GM23338 (cell line): ENCODE measurements around the gene APOL4. TPM values are rescaled to one million over a fixed set of nuclear protein-coding genes. Genes with fewer than 3 reads are reported as not detected.

Experiments
- ATAC-seq: fragments of 200-7000 bp; cut with Tn5 transposase; 3 replicates; pipeline ENCODE4 v1.9.1; 2020
- DNase-seq: peaks from one replicate; pipeline ENCODE4 v3.0.0-alpha.2; 2015; ENCODE audit warnings: low spot score
- H2AFZ ChIP-seq: fragments of 200-600 bp; sonication (generic); 2 replicates; pipeline ENCODE4 v1.8.0; 2016; ENCODE audit warnings: antibody characterized with exemption, mild to moderate bottlenecking, moderate library complexity
- H3F3A ChIP-seq: fragments of 200-600 bp; sonication (generic); replicated peaks from 2 replicates; pipeline ENCODE4 v1.8.0; 2017; ENCODE audit warnings: antibody characterized with exemption, mixed run types, low read depth
- H3K27ac ChIP-seq: fragments of 200-600 bp; sonication (generic); 2 replicates; pipeline ENCODE4 v1.6.1; 2016; ENCODE audit warnings: low read depth
- H3K27me3 ChIP-seq: fragments of 200-600 bp; sonication (generic); 2 replicates; pipeline ENCODE4 v1.8.0; 2016; ENCODE audit warnings: mild to moderate bottlenecking, mixed run types, moderate library complexity; ENCODE audit not compliant: insufficient read depth
- H3K36me3 ChIP-seq: fragments of 200-600 bp; sonication (generic); 2 replicates; pipeline ENCODE4 v1.8.0; 2016; ENCODE audit warnings: mild to moderate bottlenecking; ENCODE audit not compliant: insufficient read depth
- H3K4me1 ChIP-seq: fragments of 200-600 bp; sonication (generic); 2 replicates; pipeline ENCODE4 v1.8.0; 2016; ENCODE audit warnings: mild to moderate bottlenecking, moderate library complexity; ENCODE audit not compliant: insufficient read depth
- H3K4me2 ChIP-seq: fragments of 200-600 bp; sonication (generic); 2 replicates; pipeline ENCODE4 v1.7.1; 2017; ENCODE audit warnings: mixed run types
- H3K4me3 ChIP-seq: fragments of 200-600 bp; sonication (generic); 2 replicates; pipeline ENCODE4 v1.6.1; 2016; ENCODE audit warnings: mixed run types
- H3K79me2 ChIP-seq: fragments of 200-600 bp; sonication (generic); replicated peaks from 2 replicates; pipeline ENCODE4 v1.8.0; 2017; ENCODE audit warnings: mild to moderate bottlenecking; ENCODE audit not compliant: insufficient read depth
- H3K9me2 ChIP-seq: fragments of 200-600 bp; sonication (generic); 2 replicates; pipeline ENCODE4 v1.8.0; 2017; ENCODE audit not compliant: insufficient read depth
- H4K20me1 ChIP-seq: fragments of 200-600 bp; sonication (generic); replicated peaks from 2 replicates; pipeline ENCODE4 v1.8.0; 2017; ENCODE audit warnings: mild to moderate bottlenecking; ENCODE audit not compliant: insufficient read depth
- H3K27ac Mint-ChIP-seq: 2 replicates; pipeline ENCODE4 v1.8.0; 2020; ENCODE audit warnings: inconsistent platforms, mild to moderate bottlenecking, moderate library complexity, mixed read lengths
- H3K27me3 Mint-ChIP-seq: 3 replicates; pipeline ENCODE4 v1.8.0; 2022; ENCODE audit warnings: low read depth, mild to moderate bottlenecking, moderate library complexity, mixed read lengths, inconsistent platforms; ENCODE audit not compliant: insufficient read depth, poor library complexity
- H3K36me3 Mint-ChIP-seq: 3 replicates; pipeline ENCODE4 v1.8.0; 2021; ENCODE audit warnings: low read depth, mild to moderate bottlenecking, inconsistent platforms, moderate library complexity, mixed read lengths
- H3K4me1 Mint-ChIP-seq: 3 replicates; pipeline ENCODE4 v1.8.0; 2020; ENCODE audit warnings: mild to moderate bottlenecking, inconsistent platforms, mixed read lengths
- H3K4me3 Mint-ChIP-seq: 3 replicates; pipeline ENCODE4 v1.8.0; 2021; ENCODE audit warnings: moderate library complexity, mild to moderate bottlenecking, inconsistent platforms, mixed read lengths
- H3K9me3 Mint-ChIP-seq: 3 replicates; pipeline ENCODE4 v1.8.0; 2020; ENCODE audit warnings: moderate library complexity, mild to moderate bottlenecking, inconsistent platforms, mixed read lengths
- CREB1 ChIP-seq: fragments of 250-450 bp; sonication (Bioruptor Pico); IDR thresholded peaks from 2 replicates; pipeline ENCODE4 v1.5.0; 2020; ENCODE audit warnings: low read depth, mild to moderate bottlenecking, moderate library complexity
- EZH2 ChIP-seq: fragments of 200-600 bp; sonication (generic); IDR thresholded peaks from one replicate; pipeline ENCODE4 v1.8.0; 2017; ENCODE audit warnings: antibody characterized with exemption, mild to moderate bottlenecking, low read depth; ENCODE audit not compliant: unreplicated experiment
- EZH2phosphoT487 ChIP-seq: fragments of 200-600 bp; sonication (generic); IDR thresholded peaks from one replicate; pipeline ENCODE4 v1.8.1; 2018; ENCODE audit warnings: antibody characterized with exemption; ENCODE audit not compliant: unreplicated experiment
- JUNB ChIP-seq: IDR thresholded peaks from one replicate; pipeline ENCODE4 v1.6.1; 2016; ENCODE audit warnings: antibody characterized with exemption; ENCODE audit not compliant: unreplicated experiment
- NANOG ChIP-seq: IDR thresholded peaks from 2 replicates; pipeline ENCODE4 v1.6.1; 2016; ENCODE audit warnings: antibody characterized with exemption, borderline replicate concordance
- POLR2AphosphoS5 ChIP-seq: IDR thresholded peaks from 2 replicates; pipeline ENCODE4 v1.6.1; 2016; ENCODE audit warnings: antibody characterized with exemption, low read depth
- STAT1 ChIP-seq: IDR thresholded peaks from one replicate; pipeline ENCODE4 v1.6.1; 2016; ENCODE audit warnings: antibody characterized with exemption; ENCODE audit not compliant: unreplicated experiment
- ZNF114 ChIP-seq: fragments of 250-450 bp; sonication (Bioruptor Pico); IDR thresholded peaks from 2 replicates; pipeline ENCODE4 v1.5.0; 2020; ENCODE audit warnings: mild to moderate bottlenecking, moderate library complexity
- ZNF331 ChIP-seq: fragments of 250-450 bp; sonication (Bioruptor Pico); IDR thresholded peaks from 2 replicates; pipeline ENCODE4 v1.5.0; 2020; ENCODE audit warnings: low read depth, mild to moderate bottlenecking, moderate library complexity
- polyA plus RNA-seq: library from polyadenylated mRNA; unstranded; fragments of >200 nt; fragmentation: Nextera tagmentation; extraction: Ambion mirVana; gene quantifications from 2 replicates; pipeline ENCODE4 v1.2.1, GENCODE V29; 2016
- total RNA-seq: library from RNA; depleted of rRNA; stranded (reverse); fragments of >200 nt; shearing (Covaris generic); gene quantifications from 2 replicates; pipeline ENCODE4 v1.2.3, GENCODE V29; 2014
- TF ChIP-seq, protein P1 (sequence below): IDR thresholded peaks from one replicate; pipeline ENCODE4 v1.6.1; 2018; ENCODE audit warnings: antibody characterized with exemption; ENCODE audit not compliant: unreplicated experiment
- TF ChIP-seq, protein P2 (sequence below), 2 experiments: fragments of 200-600 bp in 1 of 2; sonication (generic) in 1 of 2; conservative IDR thresholded peaks; 2 replicates each; pipeline versions ENCODE4 v1.5.1 to v1.6.1; 2016 to 2017; ENCODE audit warnings: antibody characterized with exemption in 2 of 2, low read depth in 2 of 2, mild to moderate bottlenecking in 2 of 2, moderate library complexity in 1 of 2
- TF ChIP-seq, protein P3 (sequence below): fragments of 250-450 bp; sonication (Bioruptor Pico); IDR thresholded peaks from 2 replicates; pipeline ENCODE4 v1.5.0; 2020; ENCODE audit warnings: mild to moderate bottlenecking, moderate library complexity
- TF ChIP-seq, protein P4 (sequence below): IDR thresholded peaks from 2 replicates; pipeline ENCODE4 v1.6.1; 2016; ENCODE audit warnings: antibody characterized with exemption

The APOL4 gene
- total and polyA plus RNA-seq, 2 experiments from 2014 or later: not detected

DNA sequence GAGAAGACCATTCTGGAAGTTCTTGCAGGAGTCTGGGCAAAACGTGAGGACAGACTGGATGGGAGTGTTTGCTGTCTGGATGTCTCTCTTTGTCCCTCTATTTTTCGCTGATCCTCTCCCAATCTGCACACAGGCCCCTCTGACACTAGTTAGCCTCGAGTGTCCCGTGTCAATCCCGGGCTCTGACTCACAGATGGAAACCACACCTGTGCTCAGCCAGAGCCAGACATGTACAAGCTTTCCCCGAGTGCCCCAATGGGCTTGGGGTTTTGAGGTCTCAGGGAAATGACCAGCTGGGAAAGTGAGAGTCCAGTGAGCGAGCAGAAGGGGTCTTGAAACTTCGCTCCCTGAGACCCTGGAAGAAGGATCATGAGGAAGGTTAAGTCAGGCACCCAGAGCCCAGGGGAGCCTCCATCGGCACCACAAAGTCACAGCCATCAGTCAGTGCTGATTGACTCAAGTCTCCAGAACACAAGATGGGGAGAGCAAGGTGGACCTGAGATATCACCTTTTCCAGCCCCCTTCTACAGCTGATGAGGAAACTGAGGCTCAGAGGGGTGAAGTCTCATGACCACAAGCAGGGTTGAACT, 23.8 kb upstream of the APOL4 start:
- Mint-ChIP-seq H3K27ac (no peak overlapping the region), H3K36me3 (peaks cover 26% of the 10 kb centered on the region), H3K9me3 (no peaks in the 10 kb centered on the region; the same call in 2 of the 3 replicates), H3K4me3 (no peak overlapping the region), H3K4me1 (peaks cover 11% of the 10 kb centered on the region; the same call in 2 of the 3 replicates), H3K27me3 (peaks cover 8% of the 10 kb centered on the region)
- Histone ChIP-seq H2AFZ (no peak overlapping the region), H3K27me3 (no peaks in the 10 kb centered on the region), H4K20me1 (no peaks in the 10 kb centered on the region), H3F3A (no peaks in the 10 kb centered on the region), H3K4me3 (no peak overlapping the region), H3K9me2 (no peaks in the 10 kb centered on the region), H3K4me1 (peaks cover 3% of the 10 kb centered on the region; the same call in 1 of the 2 replicates), H3K4me2 (no peak overlapping the region), H3K36me3 (no peaks in the 10 kb centered on the region), H3K79me2 (no peaks in the 10 kb centered on the region), H3K27ac (no peak overlapping the region)
- no peak for DNase-seq
- no peak for ATAC-seq
- TF ChIP-seq STAT1 (no peak), EZH2phosphoT487 (no peak), POLR2AphosphoS5 (no peak), CREB1 (CRISPR knock-in tag) (no peak), ZNF331 (CRISPR knock-in tag) (no peak), JUNB (no peak), EZH2 (no peak), NANOG (no peak), ZNF114 (CRISPR knock-in tag) (no peak)
- TF ChIP-seq, protein P1, sequence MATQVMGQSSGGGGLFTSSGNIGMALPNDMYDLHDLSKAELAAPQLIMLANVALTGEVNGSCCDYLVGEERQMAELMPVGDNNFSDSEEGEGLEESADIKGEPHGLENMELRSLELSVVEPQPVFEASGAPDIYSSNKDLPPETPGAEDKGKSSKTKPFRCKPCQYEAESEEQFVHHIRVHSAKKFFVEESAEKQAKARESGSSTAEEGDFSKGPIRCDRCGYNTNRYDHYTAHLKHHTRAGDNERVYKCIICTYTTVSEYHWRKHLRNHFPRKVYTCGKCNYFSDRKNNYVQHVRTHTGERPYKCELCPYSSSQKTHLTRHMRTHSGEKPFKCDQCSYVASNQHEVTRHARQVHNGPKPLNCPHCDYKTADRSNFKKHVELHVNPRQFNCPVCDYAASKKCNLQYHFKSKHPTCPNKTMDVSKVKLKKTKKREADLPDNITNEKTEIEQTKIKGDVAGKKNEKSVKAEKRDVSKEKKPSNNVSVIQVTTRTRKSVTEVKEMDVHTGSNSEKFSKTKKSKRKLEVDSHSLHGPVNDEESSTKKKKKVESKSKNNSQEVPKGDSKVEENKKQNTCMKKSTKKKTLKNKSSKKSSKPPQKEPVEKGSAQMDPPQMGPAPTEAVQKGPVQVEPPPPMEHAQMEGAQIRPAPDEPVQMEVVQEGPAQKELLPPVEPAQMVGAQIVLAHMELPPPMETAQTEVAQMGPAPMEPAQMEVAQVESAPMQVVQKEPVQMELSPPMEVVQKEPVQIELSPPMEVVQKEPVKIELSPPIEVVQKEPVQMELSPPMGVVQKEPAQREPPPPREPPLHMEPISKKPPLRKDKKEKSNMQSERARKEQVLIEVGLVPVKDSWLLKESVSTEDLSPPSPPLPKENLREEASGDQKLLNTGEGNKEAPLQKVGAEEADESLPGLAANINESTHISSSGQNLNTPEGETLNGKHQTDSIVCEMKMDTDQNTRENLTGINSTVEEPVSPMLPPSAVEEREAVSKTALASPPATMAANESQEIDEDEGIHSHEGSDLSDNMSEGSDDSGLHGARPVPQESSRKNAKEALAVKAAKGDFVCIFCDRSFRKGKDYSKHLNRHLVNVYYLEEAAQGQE: no peak
- TF ChIP-seq, protein P2, sequence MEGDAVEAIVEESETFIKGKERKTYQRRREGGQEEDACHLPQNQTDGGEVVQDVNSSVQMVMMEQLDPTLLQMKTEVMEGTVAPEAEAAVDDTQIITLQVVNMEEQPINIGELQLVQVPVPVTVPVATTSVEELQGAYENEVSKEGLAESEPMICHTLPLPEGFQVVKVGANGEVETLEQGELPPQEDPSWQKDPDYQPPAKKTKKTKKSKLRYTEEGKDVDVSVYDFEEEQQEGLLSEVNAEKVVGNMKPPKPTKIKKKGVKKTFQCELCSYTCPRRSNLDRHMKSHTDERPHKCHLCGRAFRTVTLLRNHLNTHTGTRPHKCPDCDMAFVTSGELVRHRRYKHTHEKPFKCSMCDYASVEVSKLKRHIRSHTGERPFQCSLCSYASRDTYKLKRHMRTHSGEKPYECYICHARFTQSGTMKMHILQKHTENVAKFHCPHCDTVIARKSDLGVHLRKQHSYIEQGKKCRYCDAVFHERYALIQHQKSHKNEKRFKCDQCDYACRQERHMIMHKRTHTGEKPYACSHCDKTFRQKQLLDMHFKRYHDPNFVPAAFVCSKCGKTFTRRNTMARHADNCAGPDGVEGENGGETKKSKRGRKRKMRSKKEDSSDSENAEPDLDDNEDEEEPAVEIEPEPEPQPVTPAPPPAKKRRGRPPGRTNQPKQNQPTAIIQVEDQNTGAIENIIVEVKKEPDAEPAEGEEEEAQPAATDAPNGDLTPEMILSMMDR (conservative IDR thresholded peaks at IDR 0.05; ENCODE audit: low read depth in 2 of 2): no peak
- TF ChIP-seq, protein P3, sequence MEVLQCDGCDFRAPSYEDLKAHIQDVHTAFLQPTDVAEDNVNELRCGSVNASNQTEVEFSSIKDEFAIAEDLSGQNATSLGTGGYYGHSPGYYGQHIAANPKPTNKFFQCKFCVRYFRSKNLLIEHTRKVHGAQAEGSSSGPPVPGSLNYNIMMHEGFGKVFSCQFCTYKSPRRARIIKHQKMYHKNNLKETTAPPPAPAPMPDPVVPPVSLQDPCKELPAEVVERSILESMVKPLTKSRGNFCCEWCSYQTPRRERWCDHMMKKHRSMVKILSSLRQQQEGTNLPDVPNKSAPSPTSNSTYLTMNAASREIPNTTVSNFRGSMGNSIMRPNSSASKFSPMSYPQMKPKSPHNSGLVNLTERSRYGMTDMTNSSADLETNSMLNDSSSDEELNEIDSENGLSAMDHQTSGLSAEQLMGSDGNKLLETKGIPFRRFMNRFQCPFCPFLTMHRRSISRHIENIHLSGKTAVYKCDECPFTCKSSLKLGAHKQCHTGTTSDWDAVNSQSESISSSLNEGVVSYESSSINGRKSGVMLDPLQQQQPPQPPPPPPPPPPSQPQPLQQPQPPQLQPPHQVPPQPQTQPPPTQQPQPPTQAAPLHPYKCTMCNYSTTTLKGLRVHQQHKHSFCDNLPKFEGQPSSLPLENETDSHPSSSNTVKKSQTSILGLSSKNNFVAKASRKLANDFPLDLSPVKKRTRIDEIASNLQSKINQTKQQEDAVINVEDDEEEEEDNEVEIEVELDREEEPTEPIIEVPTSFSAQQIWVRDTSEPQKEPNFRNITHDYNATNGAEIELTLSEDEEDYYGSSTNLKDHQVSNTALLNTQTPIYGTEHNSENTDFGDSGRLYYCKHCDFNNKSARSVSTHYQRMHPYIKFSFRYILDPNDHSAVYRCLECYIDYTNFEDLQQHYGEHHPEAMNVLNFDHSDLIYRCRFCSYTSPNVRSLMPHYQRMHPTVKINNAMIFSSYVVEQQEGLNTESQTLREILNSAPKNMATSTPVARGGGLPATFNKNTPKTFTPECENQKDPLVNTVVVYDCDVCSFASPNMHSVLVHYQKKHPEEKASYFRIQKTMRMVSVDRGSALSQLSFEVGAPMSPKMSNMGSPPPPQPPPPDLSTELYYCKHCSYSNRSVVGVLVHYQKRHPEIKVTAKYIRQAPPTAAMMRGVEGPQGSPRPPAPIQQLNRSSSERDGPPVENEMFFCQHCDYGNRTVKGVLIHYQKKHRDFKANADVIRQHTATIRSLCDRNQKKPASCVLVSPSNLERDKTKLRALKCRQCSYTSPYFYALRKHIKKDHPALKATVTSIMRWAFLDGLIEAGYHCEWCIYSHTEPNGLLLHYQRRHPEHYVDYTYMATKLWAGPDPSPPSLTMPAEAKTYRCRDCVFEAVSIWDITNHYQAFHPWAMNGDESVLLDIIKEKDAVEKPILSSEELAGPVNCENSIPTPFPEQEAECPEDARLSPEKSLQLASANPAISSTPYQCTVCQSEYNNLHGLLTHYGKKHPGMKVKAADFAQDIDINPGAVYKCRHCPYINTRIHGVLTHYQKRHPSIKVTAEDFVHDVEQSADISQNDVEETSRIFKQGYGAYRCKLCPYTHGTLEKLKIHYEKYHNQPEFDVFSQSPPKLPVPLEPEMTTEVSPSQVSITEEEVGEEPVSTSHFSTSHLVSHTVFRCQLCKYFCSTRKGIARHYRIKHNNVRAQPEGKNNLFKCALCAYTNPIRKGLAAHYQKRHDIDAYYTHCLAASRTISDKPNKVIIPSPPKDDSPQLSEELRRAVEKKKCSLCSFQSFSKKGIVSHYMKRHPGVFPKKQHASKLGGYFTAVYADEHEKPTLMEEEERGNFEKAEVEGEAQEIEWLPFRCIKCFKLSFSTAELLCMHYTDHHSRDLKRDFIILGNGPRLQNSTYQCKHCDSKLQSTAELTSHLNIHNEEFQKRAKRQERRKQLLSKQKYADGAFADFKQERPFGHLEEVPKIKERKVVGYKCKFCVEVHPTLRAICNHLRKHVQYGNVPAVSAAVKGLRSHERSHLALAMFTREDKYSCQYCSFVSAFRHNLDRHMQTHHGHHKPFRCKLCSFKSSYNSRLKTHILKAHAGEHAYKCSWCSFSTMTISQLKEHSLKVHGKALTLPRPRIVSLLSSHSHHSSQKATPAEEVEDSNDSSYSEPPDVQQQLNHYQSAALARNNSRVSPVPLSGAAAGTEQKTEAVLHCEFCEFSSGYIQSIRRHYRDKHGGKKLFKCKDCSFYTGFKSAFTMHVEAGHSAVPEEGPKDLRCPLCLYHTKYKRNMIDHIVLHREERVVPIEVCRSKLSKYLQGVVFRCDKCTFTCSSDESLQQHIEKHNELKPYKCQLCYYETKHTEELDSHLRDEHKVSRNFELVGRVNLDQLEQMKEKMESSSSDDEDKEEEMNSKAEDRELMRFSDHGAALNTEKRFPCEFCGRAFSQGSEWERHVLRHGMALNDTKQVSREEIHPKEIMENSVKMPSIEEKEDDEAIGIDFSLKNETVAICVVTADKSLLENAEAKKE: no peak
- TF ChIP-seq, protein P4, sequence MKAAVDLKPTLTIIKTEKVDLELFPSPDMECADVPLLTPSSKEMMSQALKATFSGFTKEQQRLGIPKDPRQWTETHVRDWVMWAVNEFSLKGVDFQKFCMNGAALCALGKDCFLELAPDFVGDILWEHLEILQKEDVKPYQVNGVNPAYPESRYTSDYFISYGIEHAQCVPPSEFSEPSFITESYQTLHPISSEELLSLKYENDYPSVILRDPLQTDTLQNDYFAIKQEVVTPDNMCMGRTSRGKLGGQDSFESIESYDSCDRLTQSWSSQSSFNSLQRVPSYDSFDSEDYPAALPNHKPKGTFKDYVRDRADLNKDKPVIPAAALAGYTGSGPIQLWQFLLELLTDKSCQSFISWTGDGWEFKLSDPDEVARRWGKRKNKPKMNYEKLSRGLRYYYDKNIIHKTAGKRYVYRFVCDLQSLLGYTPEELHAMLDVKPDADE: no peak
